Neural crest cell (in vitro differentiated cells): ENCODE measurements around the gene ZNF497. TPM values are rescaled to one million over a fixed set of nuclear protein-coding genes. Genes with fewer than 3 reads are reported as not detected.
A peak's percentile ranks its signal among the peaks of the same experiment; 100 is the strongest.

Source experiments
- DNase-seq: peaks from one replicate; pipeline ENCODE4 v3.0.0; 2021; ENCODE audit warnings: low read depth, mixed read lengths, low spot score
- H3K27ac Mint-ChIP-seq: one replicate; pipeline ENCODE4 v1.8.0; 2021; ENCODE audit warnings: mild to moderate bottlenecking, mixed read lengths; ENCODE audit not compliant: unreplicated experiment
- H3K27me3 Mint-ChIP-seq: 2 replicates; pipeline ENCODE4 v1.8.0; 2021; ENCODE audit warnings: low read depth, mild to moderate bottlenecking, mixed read lengths
- H3K36me3 Mint-ChIP-seq: 2 replicates; pipeline ENCODE4 v1.8.0; 2021; ENCODE audit warnings: low read depth, mild to moderate bottlenecking, mixed read lengths
- H3K4me1 Mint-ChIP-seq: 2 replicates; pipeline ENCODE4 v1.8.0; 2021; ENCODE audit warnings: mixed read lengths
- H3K4me3 Mint-ChIP-seq: one replicate; pipeline ENCODE4 v1.8.0; 2021; ENCODE audit warnings: mild to moderate bottlenecking, mixed read lengths
- H3K9me3 Mint-ChIP-seq: 2 replicates; pipeline ENCODE4 v1.8.0; 2021; ENCODE audit warnings: mixed read lengths
- CTCF ChIP-seq: fragments of 200-600 bp; sonication (generic); conservative IDR thresholded peaks from 2 replicates; pipeline ENCODE4 v1.5.0; 2021; ENCODE audit warnings: antibody characterized with exemption, mild to moderate bottlenecking
- total RNA-seq: library from RNA; stranded (reverse); gene quantifications from 2 replicates; pipeline ENCODE4 v1.2.1, GENCODE V29; 2021

ZNF497 gene
- total RNA-seq, 1 donor from 2014 or later = 8.4 TPM

- no peaks in the 10 kb centered on the region for H3K9me3 Mint-ChIP-seq
- no peak for DNase-seq
- no peak for TF ChIP-seq CTCF
- H3K4me1 Mint-ChIP-seq = peaks cover 6% of the 10 kb centered on the region
- no peak overlapping the region for H3K27ac Mint-ChIP-seq
- peak overlapping the region; percentile 49 for H3K4me3 Mint-ChIP-seq
- H3K27me3 Mint-ChIP-seq = peaks cover 2% of the 10 kb centered on the region
- no peaks in the 10 kb centered on the region for H3K36me3 Mint-ChIP-seq
Observed at GRCh38 chr19:58366585-58367430, 4.3 kb upstream of the ZNF497 start.

GRCh38 chr19:58364146-58364545 lies 1.6 kb upstream of the ZNF497 start:
- H3K27ac Mint-ChIP-seq = no peak overlapping the region
- H3K9me3 Mint-ChIP-seq = no peaks in the 10 kb centered on the region
- peaks cover 2% of the 10 kb centered on the region for H3K27me3 Mint-ChIP-seq
- no peak for DNase-seq
- H3K4me3 Mint-ChIP-seq = peak overlapping the region; percentile 69
- peaks cover 15% of the 10 kb centered on the region for H3K4me1 Mint-ChIP-seq
- no peak for TF ChIP-seq CTCF
- H3K36me3 Mint-ChIP-seq = no peaks in the 10 kb centered on the region

- H3K4me3 Mint-ChIP-seq = peak overlapping the region; percentile 98
Observed at GRCh38 chr19:58361900-58362271, 665 bp downstream of the ZNF497 start.

GRCh38 chr19:58357481-58358145 lies 4.9 kb downstream of the ZNF497 start:
- DNase-seq = no peak

More at GRCh38 chr19:58361900-58362271, 665 bp downstream of the ZNF497 start:
- no peak for TF ChIP-seq CTCF
- H3K4me1 Mint-ChIP-seq = peaks cover 15% of the 10 kb centered on the region
- H3K27ac Mint-ChIP-seq = peak overlapping the region; percentile 99
- peaks cover 2% of the 10 kb centered on the region for H3K27me3 Mint-ChIP-seq
- H3K36me3 Mint-ChIP-seq = no peaks in the 10 kb centered on the region
- DNase-seq = no peak
- no peaks in the 10 kb centered on the region for H3K9me3 Mint-ChIP-seq

More at GRCh38 chr19:58357481-58358145, 4.9 kb downstream of the ZNF497 start:
- Mint-ChIP-seq H3K4me3 (peak overlapping the region; percentile 74), H3K4me1 (peaks cover 15% of the 10 kb centered on the region), H3K27me3 (peaks cover 2% of the 10 kb centered on the region), H3K27ac (no peak overlapping the region), H3K9me3 (no peaks in the 10 kb centered on the region), H3K36me3 (no peaks in the 10 kb centered on the region)
- no peak for TF ChIP-seq CTCF
